Sigmoid colon (tissue), 7 donors: ENCODE results near the gene TTC36. TPM values are rescaled to one million over a fixed set of nuclear protein-coding genes. Genes with fewer than 3 reads are reported as not detected.

ENCODE experiments used
- DNase-seq: peaks from one replicate; pipeline ENCODE4 v3.0.0-alpha.2; 2019
- H3K27ac ChIP-seq, 4 donors: fragments of 200-600 bp; sonication (generic); one replicate each; pipeline ENCODE4 v1.5.1; 2016 to 2019; ENCODE audit warnings: mild to moderate bottlenecking in 1 of 4
- H3K27me3 ChIP-seq, 3 donors: fragments of 200-600 bp; sonication (generic); one replicate each; pipeline ENCODE4 v1.5.1; 2019; ENCODE audit warnings: mild to moderate bottlenecking in 1 of 3
- H3K36me3 ChIP-seq, 4 donors: fragments of 200-600 bp; sonication (generic); one replicate each; pipeline ENCODE4 v1.5.1; 2016 to 2019
- H3K4me1 ChIP-seq, 4 donors: fragments of 200-600 bp; sonication (generic); one replicate each; pipeline ENCODE4 v1.5.1; 2017 to 2019
- H3K4me3 ChIP-seq, 4 donors: fragments of 200-600 bp; sonication (generic); one replicate each; pipeline ENCODE4 v1.5.1; 2017 to 2019; ENCODE audit warnings: mild to moderate bottlenecking in 2 of 4, moderate library complexity in 1 of 4
- H3K9me3 ChIP-seq, 4 donors: fragments of 200-600 bp in 3 of 4; sonication (generic) in 3 of 4; one replicate each; pipeline versions ENCODE4 v1.5.1 to v1.6.1; 2013 to 2019
- EP300 ChIP-seq, 4 donors: sonication (generic); formaldehyde crosslinking; IDR thresholded peaks; one replicate each; pipeline ENCODE4 v1.6.1; 2017; ENCODE audit warnings: antibody characterized with exemption in 4 of 4
- POLR2A ChIP-seq, 2 donors: fragments of 450-650 bp; IDR thresholded peaks; one replicate each; pipeline ENCODE4 v1.6.1; 2016; ENCODE audit warnings: antibody characterized with exemption in 2 of 2, mild to moderate bottlenecking in 2 of 2, moderate library complexity in 2 of 2
- POLR2AphosphoS5 ChIP-seq, 4 donors: sonication (generic); formaldehyde crosslinking; IDR thresholded peaks; one replicate each; pipeline ENCODE4 v1.6.1; 2017; ENCODE audit warnings: antibody characterized with exemption in 4 of 4
- WGBS, 2 donors: extraction: QIAGEN DNeasy Blood & Tissue Kit; methylation state at CpG; one replicate each; pipeline ENCODE4 v1.1.7; 2013; 5-methylcytosine and 5-hydroxymethylcytosine counted together
- intact Hi-C: fragments of 100-400 bp; cut with DNase I; formaldehyde crosslinking; loops from one replicate; pipeline ENCODE4 v1.15.1; 2023
- polyA plus RNA-seq, 3 donors: library from polyadenylated mRNA; stranded (reverse); fragments of 200-250 nt; gene quantifications; one replicate each; pipeline ENCODE4 v1.2.3, GENCODE V29; 2013
- total RNA-seq, 4 donors: library from RNA; depleted of rRNA; stranded (reverse); fragments of >200 nt; gene quantifications; one replicate each; pipeline ENCODE4 v1.1.0, GENCODE V29; 2016
- TF ChIP-seq, protein P1 (sequence below), 4 experiments: fragments of 450-650 bp in 3 of 4; fragments of 200-600 bp in 1 of 4; IDR thresholded peaks; one replicate each; pipeline ENCODE4 v1.5.1; 2016 to 2019; ENCODE audit warnings: antibody characterized with exemption in 4 of 4, mild to moderate bottlenecking in 3 of 4, moderate library complexity in 2 of 4
- donor health status: healthy with polysubstance abuse.
- donor health status: Bipolar disorder and iron deficiency.
- donor health status: healthy.

TTC36 gene
- total and polyA plus RNA-seq, 7 donors, result 0.13 to 3.3 (median 1.4) TPM; not detected in 3

DNA sequence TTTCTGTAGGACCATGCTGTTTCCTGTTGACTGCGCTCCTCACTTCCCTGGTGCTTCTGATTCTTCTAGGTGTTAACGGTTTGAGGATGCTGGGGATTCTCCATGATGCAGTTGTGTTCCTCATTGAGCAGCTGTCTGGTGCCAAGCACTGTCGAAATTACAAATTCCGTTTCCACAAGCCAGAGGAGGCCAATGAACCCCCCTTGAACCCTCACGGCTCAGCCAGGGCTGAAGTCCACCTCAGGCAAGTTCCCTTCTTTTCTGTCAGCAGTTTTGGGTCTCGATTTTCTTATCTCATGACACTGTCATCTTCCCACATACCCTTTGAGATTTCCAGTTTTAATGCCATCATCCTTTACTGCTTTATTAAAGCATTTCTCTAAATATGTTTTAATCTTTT, 7.7 kb upstream of the TTC36 start:
- Histone ChIP-seq H3K4me3 (no peak overlapping the region), H3K4me1 (peaks cover 0 to 6% (median 3%) of the 10 kb centered on the region in 4 donors), H3K36me3 (peaks cover 26 to 99% (median 61%) of the 10 kb centered on the region in 4 donors), H3K27ac (no peak overlapping the region), H3K9me3 (no peaks in the 10 kb centered on the region), H3K27me3 (no peaks in the 10 kb centered on the region)
- DNase-seq, result no peak
- intact Hi-C loops, result no loop called here
- TF ChIP-seq, protein P1, sequence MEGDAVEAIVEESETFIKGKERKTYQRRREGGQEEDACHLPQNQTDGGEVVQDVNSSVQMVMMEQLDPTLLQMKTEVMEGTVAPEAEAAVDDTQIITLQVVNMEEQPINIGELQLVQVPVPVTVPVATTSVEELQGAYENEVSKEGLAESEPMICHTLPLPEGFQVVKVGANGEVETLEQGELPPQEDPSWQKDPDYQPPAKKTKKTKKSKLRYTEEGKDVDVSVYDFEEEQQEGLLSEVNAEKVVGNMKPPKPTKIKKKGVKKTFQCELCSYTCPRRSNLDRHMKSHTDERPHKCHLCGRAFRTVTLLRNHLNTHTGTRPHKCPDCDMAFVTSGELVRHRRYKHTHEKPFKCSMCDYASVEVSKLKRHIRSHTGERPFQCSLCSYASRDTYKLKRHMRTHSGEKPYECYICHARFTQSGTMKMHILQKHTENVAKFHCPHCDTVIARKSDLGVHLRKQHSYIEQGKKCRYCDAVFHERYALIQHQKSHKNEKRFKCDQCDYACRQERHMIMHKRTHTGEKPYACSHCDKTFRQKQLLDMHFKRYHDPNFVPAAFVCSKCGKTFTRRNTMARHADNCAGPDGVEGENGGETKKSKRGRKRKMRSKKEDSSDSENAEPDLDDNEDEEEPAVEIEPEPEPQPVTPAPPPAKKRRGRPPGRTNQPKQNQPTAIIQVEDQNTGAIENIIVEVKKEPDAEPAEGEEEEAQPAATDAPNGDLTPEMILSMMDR (IDR thresholded peaks at IDR 0.05), result no peak
- no peak for TF ChIP-seq EP300 (IDR thresholded peaks at IDR 0.05)
- 87 to 90% methylated on average over 6 of the region's 6 CpGs for WGBS, 2 donors

GRCh38 chr11:118521892-118522311, 5.4 kb upstream of the TTC36 start:
- Histone ChIP-seq H3K9me3 (no peaks in the 10 kb centered on the region), H3K36me3 (peaks cover 19 to 82% (median 44%) of the 10 kb centered on the region in 4 donors), H3K27ac (no peak overlapping the region), H3K4me3 (no peak overlapping the region), H3K4me1 (peaks cover 0 to 6% (median 3%) of the 10 kb centered on the region in 4 donors), H3K27me3 (no peaks in the 10 kb centered on the region)
- intact Hi-C loops, result no loop called here
- TF ChIP-seq, protein P1 (IDR thresholded peaks at IDR 0.05), result no peak
- TF ChIP-seq POLR2A (IDR thresholded peaks at IDR 0.05) (no peak), EP300 (IDR thresholded peaks at IDR 0.05) (no peak), POLR2AphosphoS5 (IDR thresholded peaks at IDR 0.05) (no peak)
- WGBS, 2 donors, result 85 to 86% methylated on average over 13 of the region's 13 CpGs
- no peak for DNase-seq

GRCh38 chr11:118522571-118523072, 4.7 kb upstream of the TTC36 start:
- no peak for DNase-seq
- WGBS, 2 donors, result 68 to 72% methylated on average over 6 of the region's 6 CpGs
- Histone ChIP-seq H3K4me3 (no peak overlapping the region), H3K4me1 (peaks cover 0 to 6% (median 3%) of the 10 kb centered on the region in 4 donors), H3K9me3 (no peaks in the 10 kb centered on the region), H3K27ac (no peak overlapping the region), H3K27me3 (no peaks in the 10 kb centered on the region), H3K36me3 (peaks cover 19 to 76% (median 44%) of the 10 kb centered on the region in 4 donors)
- intact Hi-C loops, result no loop called here
- TF ChIP-seq EP300 (IDR thresholded peaks at IDR 0.05) (no peak), POLR2AphosphoS5 (IDR thresholded peaks at IDR 0.05) (no peak), POLR2A (IDR thresholded peaks at IDR 0.05) (no peak)
- TF ChIP-seq, protein P1 (IDR thresholded peaks at IDR 0.05), result no peak

DNA sequence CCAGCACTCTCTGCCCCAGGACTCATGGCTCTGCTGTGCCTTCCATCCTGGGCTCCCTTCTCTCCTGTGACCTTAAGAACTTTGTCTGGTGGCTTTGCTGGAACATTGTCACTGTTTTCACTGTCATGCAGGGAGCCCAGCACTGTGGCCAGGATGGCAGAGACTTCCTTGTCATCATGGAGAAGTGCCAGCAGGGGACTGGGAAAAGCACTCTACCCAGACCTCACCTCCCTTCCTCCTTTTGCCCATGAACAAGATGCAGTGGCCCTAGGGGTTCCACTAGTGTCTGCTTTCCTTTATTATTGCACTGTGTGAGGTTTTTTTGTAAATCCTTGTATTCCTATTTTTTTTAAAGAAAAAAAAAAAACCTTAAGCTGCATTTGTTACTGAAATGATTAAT, 2.9 kb upstream of the TTC36 start:
- Histone ChIP-seq H3K4me1 (peaks cover 0 to 10% (median 4%) of the 10 kb centered on the region in 4 donors), H3K9me3 (no peaks in the 10 kb centered on the region), H3K27me3 (no peaks in the 10 kb centered on the region), H3K27ac (no peak overlapping the region), H3K4me3 (no peak overlapping the region), H3K36me3 (peaks cover 19 to 59% (median 42%) of the 10 kb centered on the region in 4 donors)
- TF ChIP-seq, protein P1 (IDR thresholded peaks at IDR 0.05), result no peak
- TF ChIP-seq POLR2A (IDR thresholded peaks at IDR 0.05), result no peak
- TF ChIP-seq EP300 (IDR thresholded peaks at IDR 0.05), result no peak
- no peak for TF ChIP-seq POLR2AphosphoS5 (IDR thresholded peaks at IDR 0.05)
- DNase-seq, result no peak
- intact Hi-C loops, result no loop called here
